K562 (cell line): ENCODE measurements around the gene HSPH1. TPM values are rescaled to one million over a fixed set of nuclear protein-coding genes. Genes with fewer than 3 reads are reported as not detected.

Experiments
- ATF3 ChIP-seq, 2 experiments: fragments of 450-650 bp in 1 of 2; sonication (generic) in 1 of 2; formaldehyde crosslinking in 1 of 2; IDR thresholded peaks in 1 of 2; conservative IDR thresholded peaks in 1 of 2; 2 replicates each; pipeline versions ENCODE4 v1.6.1 to v1.8.1; 2016 to 2023; ENCODE audit warnings: mild to moderate bottlenecking in 2 of 2, moderate library complexity in 2 of 2, inconsistent platforms in 1 of 2, missing genetic modification reagents in 1 of 2
- CBX1 ChIP-seq: sonication (generic); IDR thresholded peaks from 2 replicates; pipeline ENCODE4 v1.6.1; 2016; ENCODE audit warnings: antibody characterized with exemption, low read depth, mild to moderate bottlenecking
- CTCF ChIP-seq, 3 experiments: IDR thresholded peaks in 2 of 3; conservative IDR thresholded peaks in 1 of 3; 2 replicates each; pipeline ENCODE4 v1.5.1; 2011 to 2012; ENCODE audit warnings: low read length in 3 of 3, mild to moderate bottlenecking in 3 of 3, control low read depth in 2 of 3, improper control_type of control experiment in 1 of 3, inconsistent platforms in 1 of 3, low read depth in 1 of 3, mixed read lengths in 1 of 3, moderate library complexity in 1 of 3; ENCODE audit not compliant: insufficient read depth in 2 of 3
- GTF3C2 ChIP-seq: IDR thresholded peaks from 3 replicates; pipeline ENCODE4 v1.6.1; 2011; ENCODE audit warnings: borderline replicate concordance, mild to moderate bottlenecking, moderate library complexity; ENCODE audit not compliant: insufficient read length; ENCODE audit errors: extremely low read depth
- KAT8 ChIP-seq: fragments of 450-650 bp; IDR thresholded peaks from 2 replicates; pipeline ENCODE4 v1.6.1; 2016; ENCODE audit warnings: low read depth, mild to moderate bottlenecking
- MCM7 ChIP-seq, 2 experiments: fragments of 450-650 bp; IDR thresholded peaks; 2 replicates each; pipeline ENCODE4 v1.6.1; 2016 to 2018
- PRMT5 ChIP-seq: sonication (generic); formaldehyde crosslinking; IDR thresholded peaks from 2 replicates; pipeline ENCODE4 v1.5.0; 2020; ENCODE audit warnings: missing genetic modification reagents
- RBBP5 ChIP-seq: fragments of 200-600 bp; sonication (generic); IDR thresholded peaks from 2 replicates; pipeline ENCODE4 v1.6.1; 2012; ENCODE audit warnings: borderline replicate concordance, mild to moderate bottlenecking, low read length, control low read depth, inconsistent platforms; ENCODE audit not compliant: insufficient read depth, poor library complexity, severe bottlenecking
- RBM39 ChIP-seq: fragments of 200-400 bp; formaldehyde crosslinking; optimal IDR thresholded peaks from 2 replicates; pipeline ENCODE3; 2018; ENCODE audit warnings: low read depth, low read length
- ZNF41 ChIP-seq: fragments of 250-450 bp; sonication (Bioruptor Pico); conservative IDR thresholded peaks from 2 replicates; pipeline ENCODE4 v1.4.0; 2020; ENCODE audit warnings: mild to moderate bottlenecking
- ZNF766 ChIP-seq: fragments of 200-800 bp; sonication (Bioruptor generic); conservative IDR thresholded peaks from 2 replicates; pipeline ENCODE4 v1.6.1; 2016; ENCODE audit warnings: missing genetic modification characterization, missing compliant biosample characterization
- polyA plus RNA-seq, 8 experiments: library from polyadenylated mRNA; depleted of rRNA in 4 of 8; stranded (reverse) in 5 of 8; unstranded in 3 of 8; fragments of >200 nt; fragmentation: Nextera tagmentation in 2 of 8; fragmentation: Illumina TruSeq in 1 of 8; extraction: Ambion mirVana in 2 of 8; extraction: Trizol in 1 of 8; gene quantifications; 2 replicates each; pipeline versions ENCODE4 v1.2.1 to v1.2.3, GENCODE V29; 2011 to 2014; ENCODE audit warnings: inconsistent platforms in 1 of 8, missing spikeins in 1 of 8
- total RNA-seq, 7 experiments: library from RNA; depleted of rRNA in 6 of 7; stranded (reverse); fragments of >200 nt in 6 of 7; fragmentation: Illumina TruSeq in 2 of 7; extraction: Trizol in 2 of 7; gene quantifications; 2 replicates each; pipeline versions ENCODE4 v1.2.1 to v1.2.3, GENCODE V29; 2011 to 2021; ENCODE audit warnings: low replicate concordance in 1 of 7

HSPH1 gene
- total and polyA plus RNA-seq, 9 of the 15 experiments (the other 6 are each of a cell fraction or from before 2014, with no cell fraction given), result 34.6 to 104 (median 64.7) TPM

GRCh38 chr13:31161557-31162150, at the start of gene HSPH1 (continued):
- TF ChIP-seq CTCF (IDR thresholded peaks at IDR 0.05 in 2 of 3, conservative IDR thresholded peaks at IDR 0.05 in 1 of 3; ENCODE audit: insufficient read depth in 2 of 3, low read depth in 1 of 3, low read length in 3 of 3) (peak in 2 of 3 experiments; percentile 31 to 34; a peak in 1 of 6 replicates), ZNF41 (no peak), RBBP5 (peak; percentile 79), KAT8 (no peak), ATF3 (IDR thresholded peaks at IDR 0.05) (no peak), ATF3 (CRISPR knock-in tag; conservative IDR thresholded peaks at IDR 0.05) (no peak), GTF3C2 (no peak), CBX1 (no peak), MCM7 (IDR thresholded peaks at IDR 0.05) (no peak), PRMT5 (CRISPR knock-in tag) (no peak), RBM39 (no peak), ZNF766 (CRISPR knock-in tag) (no peak)
